ENCODE results near the gene ADARB2. TPM values are rescaled to one million over a fixed set of nuclear protein-coding genes. Genes with fewer than 3 reads are reported as not detected.

The ADARB2 gene
- total and polyA plus RNA-seq, 7 donors: 0.05 to 0.39 (median 0.15) TPM; not detected in 2

DNA sequence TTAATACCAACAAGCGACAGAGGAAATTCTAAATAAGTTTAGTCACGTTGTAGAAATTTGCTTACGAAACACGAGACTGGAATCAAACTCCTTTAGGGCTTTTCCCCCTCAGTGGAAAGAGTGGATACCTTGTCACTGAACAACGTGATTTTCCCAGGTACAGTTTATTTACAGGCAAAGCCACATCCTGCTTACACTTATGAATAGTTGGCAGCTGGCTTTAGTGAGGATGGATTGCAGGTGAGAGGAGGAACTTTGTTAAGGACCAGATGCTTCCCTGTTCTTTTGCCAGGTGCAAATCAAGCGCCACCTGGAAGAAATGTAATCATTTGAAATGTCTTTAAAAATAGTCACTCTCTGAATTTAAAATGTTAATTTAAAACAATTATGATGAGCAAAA is 282.4 kb downstream of the ADARB2 start:
- ATAC-seq (no peak), DNase-seq (no peak)
- TF ChIP-seq, protein P1, sequence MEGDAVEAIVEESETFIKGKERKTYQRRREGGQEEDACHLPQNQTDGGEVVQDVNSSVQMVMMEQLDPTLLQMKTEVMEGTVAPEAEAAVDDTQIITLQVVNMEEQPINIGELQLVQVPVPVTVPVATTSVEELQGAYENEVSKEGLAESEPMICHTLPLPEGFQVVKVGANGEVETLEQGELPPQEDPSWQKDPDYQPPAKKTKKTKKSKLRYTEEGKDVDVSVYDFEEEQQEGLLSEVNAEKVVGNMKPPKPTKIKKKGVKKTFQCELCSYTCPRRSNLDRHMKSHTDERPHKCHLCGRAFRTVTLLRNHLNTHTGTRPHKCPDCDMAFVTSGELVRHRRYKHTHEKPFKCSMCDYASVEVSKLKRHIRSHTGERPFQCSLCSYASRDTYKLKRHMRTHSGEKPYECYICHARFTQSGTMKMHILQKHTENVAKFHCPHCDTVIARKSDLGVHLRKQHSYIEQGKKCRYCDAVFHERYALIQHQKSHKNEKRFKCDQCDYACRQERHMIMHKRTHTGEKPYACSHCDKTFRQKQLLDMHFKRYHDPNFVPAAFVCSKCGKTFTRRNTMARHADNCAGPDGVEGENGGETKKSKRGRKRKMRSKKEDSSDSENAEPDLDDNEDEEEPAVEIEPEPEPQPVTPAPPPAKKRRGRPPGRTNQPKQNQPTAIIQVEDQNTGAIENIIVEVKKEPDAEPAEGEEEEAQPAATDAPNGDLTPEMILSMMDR (IDR thresholded peaks at IDR 0.05): no peak
- intact Hi-C loops (cut with DNase I): no loop called here
- Histone ChIP-seq H3K4me3 (no peak overlapping the region), H3K9me3 (no peaks in the 10 kb centered on the region), H3K27ac (no peak overlapping the region), H3K36me3 (ENCODE audit: insufficient read depth in 1 of 2, low read depth in 1 of 2) (no peaks in the 10 kb centered on the region), H3K4me1 (no peaks in the 10 kb centered on the region), H3K27me3 (ENCODE audit: insufficient read depth in 3 of 3, low read length in 2 of 3) (no peaks in the 10 kb centered on the region)
- 61 to 73% (median 67%) methylated on average over 6 of the region's 6 CpGs for WGBS, 3 donors

DNA sequence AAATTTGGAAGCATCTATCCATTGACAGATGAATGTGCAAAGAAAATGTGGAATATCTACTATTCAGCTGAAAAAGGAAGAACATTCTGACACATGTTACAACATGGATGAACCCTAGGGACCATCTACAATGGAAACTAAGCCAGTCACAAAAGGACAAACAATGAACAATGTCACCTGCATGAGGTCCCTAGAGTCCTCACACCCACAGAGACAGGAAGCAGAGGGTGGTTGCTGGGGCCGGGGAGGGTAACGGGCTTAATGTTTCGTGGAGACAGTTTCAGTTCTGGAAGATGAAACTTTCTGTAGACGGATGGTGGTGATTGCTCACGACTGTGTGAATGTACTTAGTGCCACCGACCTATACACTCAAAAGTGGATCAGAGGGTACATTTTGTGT is 282.9 kb downstream of the ADARB2 start:
- Histone ChIP-seq H3K4me3 (no peak overlapping the region), H3K36me3 (ENCODE audit: insufficient read depth in 1 of 2, low read depth in 1 of 2) (no peaks in the 10 kb centered on the region), H3K27ac (no peak overlapping the region), H3K27me3 (ENCODE audit: insufficient read depth in 3 of 3, low read length in 2 of 3) (no peaks in the 10 kb centered on the region), H3K4me1 (no peaks in the 10 kb centered on the region), H3K9me3 (no peaks in the 10 kb centered on the region)
- DNase-seq: no peak
- TF ChIP-seq, protein P1 (IDR thresholded peaks at IDR 0.05): no peak
- WGBS, 3 donors: 68 to 84% (median 70%) methylated on average over 6 of the region's 6 CpGs
- ATAC-seq: no peak
- intact Hi-C loops (cut with DNase I): no loop called here

DNA sequence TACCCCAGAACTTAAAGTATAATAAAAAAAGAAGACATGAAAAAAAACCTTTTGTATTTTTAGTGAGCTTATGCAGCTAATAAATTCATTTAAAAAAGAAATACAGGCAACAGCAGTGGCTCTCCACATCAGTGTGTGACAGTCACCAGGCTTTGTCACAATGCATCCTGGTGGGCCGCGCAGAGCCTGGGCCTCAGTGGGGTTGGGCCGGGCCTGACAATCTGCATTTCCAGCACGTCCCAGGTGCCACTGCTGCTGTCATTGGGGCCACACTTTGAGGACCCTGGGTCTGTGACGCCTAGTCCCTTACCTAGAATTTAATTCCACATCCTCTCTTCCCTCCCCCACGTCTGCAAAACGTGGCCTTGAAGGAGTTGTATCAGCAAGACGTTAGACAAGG is 284.5 kb downstream of the ADARB2 start:
- Histone ChIP-seq H3K4me1 (no peaks in the 10 kb centered on the region), H3K27ac (no peak overlapping the region), H3K36me3 (ENCODE audit: insufficient read depth in 1 of 2, low read depth in 1 of 2) (no peaks in the 10 kb centered on the region), H3K27me3 (ENCODE audit: insufficient read depth in 3 of 3, low read length in 2 of 3) (no peaks in the 10 kb centered on the region), H3K9me3 (no peaks in the 10 kb centered on the region), H3K4me3 (no peak overlapping the region)
- DNase-seq (no peak), ATAC-seq (no peak)
- intact Hi-C loops (cut with DNase I): no loop called here
- WGBS, 3 donors: 63 to 72% (median 64%) methylated on average over 8 of the region's 8 CpGs
- TF ChIP-seq, protein P1 (IDR thresholded peaks at IDR 0.05): no peak

DNA sequence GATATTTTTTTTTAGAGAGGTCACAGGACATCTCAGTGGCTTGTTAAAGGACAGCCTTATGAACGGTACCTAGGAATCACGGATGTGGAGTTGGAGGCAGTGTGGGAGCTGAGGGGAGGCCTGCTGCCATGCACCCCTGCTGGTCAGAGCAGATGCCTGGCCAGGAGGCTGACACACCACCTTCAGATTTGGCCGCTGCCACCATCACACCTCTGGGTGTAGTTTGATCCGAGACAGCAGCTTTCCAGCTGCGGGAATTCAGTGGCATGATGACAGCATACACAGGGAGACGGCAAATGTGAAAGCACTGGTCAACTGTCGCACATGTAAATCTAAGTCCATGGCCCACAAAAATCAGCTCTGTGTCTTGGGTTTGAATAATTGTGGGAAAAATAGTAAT is 285.4 kb downstream of the ADARB2 start:
- Histone ChIP-seq H3K4me3 (no peak overlapping the region), H3K27ac (no peak overlapping the region), H3K9me3 (no peaks in the 10 kb centered on the region), H3K36me3 (ENCODE audit: insufficient read depth in 1 of 2, low read depth in 1 of 2) (no peaks in the 10 kb centered on the region), H3K27me3 (ENCODE audit: insufficient read depth in 3 of 3, low read length in 2 of 3) (no peaks in the 10 kb centered on the region), H3K4me1 (no peaks in the 10 kb centered on the region)
- ATAC-seq: no peak
- intact Hi-C loops (cut with DNase I): no loop called here
- DNase-seq: no peak
- TF ChIP-seq, protein P1 (IDR thresholded peaks at IDR 0.05): no peak
- 87 to 92% (median 89%) methylated on average over 7 of the region's 7 CpGs for WGBS, 3 donors

DNA sequence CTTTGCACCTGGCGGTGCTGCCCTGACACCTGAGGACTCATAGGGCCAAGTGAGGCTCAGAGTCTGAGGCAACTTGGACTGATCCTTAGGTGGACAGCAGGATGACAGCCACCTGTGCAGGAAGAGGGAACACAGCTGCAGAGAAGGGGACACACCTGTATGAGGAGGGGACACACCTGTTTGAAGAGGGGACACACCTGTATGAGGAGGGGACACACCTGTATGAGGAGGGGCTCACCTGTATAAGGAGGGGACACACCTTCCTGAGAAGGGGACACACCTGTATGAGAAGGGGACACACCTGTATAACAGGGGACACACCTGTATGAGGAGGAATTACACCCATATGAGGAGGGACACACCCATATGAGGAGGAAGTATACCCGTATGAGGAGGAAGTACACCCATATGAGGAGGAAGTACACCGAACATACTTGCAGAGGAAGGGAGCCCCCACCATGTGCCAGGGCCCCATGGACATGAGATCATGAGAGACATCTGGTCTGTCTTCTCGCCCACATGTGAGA is 285.9 kb downstream of the ADARB2 start:
- H3K9me3 ChIP-seq: no peaks in the 10 kb centered on the region
- DNase-seq (no peak), ATAC-seq (no peak)
- no peaks in the 10 kb centered on the region for H3K4me1 ChIP-seq
- H3K36me3 ChIP-seq (ENCODE audit: insufficient read depth in 1 of 2, low read depth in 1 of 2): no peaks in the 10 kb centered on the region
- no peaks in the 10 kb centered on the region for H3K27me3 ChIP-seq (ENCODE audit: insufficient read depth in 3 of 3, low read length in 2 of 3)
- no peak overlapping the region for H3K4me3 ChIP-seq
- intact Hi-C loops (cut with DNase I): no loop called here
- TF ChIP-seq, protein P1 (IDR thresholded peaks at IDR 0.05): no peak
- 79 to 84% (median 80%) methylated on average over 4 of the region's 4 CpGs for WGBS, 3 donors
- H3K27ac ChIP-seq: no peak overlapping the region
